ENCODE results near the gene SERTAD1. TPM values are rescaled to one million over a fixed set of nuclear protein-coding genes. Genes with fewer than 3 reads are reported as not detected.

SERTAD1 gene
- total RNA-seq, 1 donor from 2014 or later = 19.3 TPM

DNA sequence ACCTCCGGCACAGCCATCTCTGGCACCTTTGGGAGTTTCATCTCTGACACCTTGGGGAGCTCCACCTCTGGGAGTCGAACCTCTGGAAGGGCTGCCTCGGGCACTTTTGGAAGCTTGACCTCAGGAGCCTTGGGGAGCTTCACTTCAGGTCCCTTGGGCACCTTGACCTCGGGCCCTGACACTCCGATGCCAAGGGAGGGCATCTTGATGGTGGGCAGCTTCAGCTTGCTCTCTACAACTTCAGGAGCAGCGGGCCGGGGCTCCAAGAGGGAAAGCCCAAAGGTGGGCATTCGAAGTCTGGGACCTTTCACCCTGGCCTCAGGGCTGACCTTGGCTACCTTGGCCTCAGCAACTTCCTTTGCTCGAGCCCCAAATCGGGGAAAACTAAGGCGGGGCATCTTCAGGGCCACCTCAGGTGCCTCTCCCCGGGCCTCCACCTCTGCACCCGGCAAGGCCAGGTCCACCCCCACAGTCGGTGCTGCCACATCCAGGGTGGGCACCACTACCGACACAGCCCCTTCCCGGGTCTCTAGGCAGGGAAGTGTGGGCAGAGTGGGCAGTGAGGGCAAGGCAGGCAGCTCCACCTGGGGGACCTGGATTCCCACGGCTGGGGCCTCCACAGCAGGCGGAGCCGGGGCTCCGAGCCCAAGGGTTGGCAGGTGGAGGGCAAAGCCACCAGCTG, 28.8 kb downstream of the SERTAD1 start:
- peaks cover 6% of the 10 kb centered on the region for H3K4me1 Mint-ChIP-seq
- no peak for DNase-seq
- H3K4me3 Mint-ChIP-seq = no peak overlapping the region
- intact Hi-C loops (cut with micrococcal nuclease) = no loop called here
- H3K27ac Mint-ChIP-seq = no peak overlapping the region
- H3K9me3 Mint-ChIP-seq = no peaks in the 10 kb centered on the region
- H3K36me3 Mint-ChIP-seq (ENCODE audit: low read depth) = no peaks in the 10 kb centered on the region
- peaks cover 3% of the 10 kb centered on the region for H3K27me3 Mint-ChIP-seq

DNA sequence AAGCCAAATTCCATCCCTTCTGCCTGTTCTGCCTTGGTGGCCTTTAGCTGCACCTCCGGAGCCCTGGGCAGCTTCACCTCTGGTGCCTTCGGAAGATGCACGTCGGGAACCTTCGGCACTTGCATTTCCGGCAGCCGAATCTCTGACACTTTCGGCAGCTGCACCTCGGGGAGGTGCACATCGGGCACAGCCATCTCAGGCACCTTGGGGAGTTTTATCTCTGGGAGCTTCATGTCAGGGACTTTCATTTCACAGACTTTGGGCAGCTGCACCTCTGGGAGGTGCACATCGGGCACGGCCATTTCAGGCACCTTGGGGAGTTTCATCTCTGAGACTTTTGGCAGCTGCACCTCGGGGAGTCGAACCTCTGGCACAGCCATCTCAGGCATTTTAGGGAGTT, 29.8 kb downstream of the SERTAD1 start:
- intact Hi-C loops (cut with micrococcal nuclease) = no loop called here
- Mint-ChIP-seq H3K9me3 (no peaks in the 10 kb centered on the region), H3K4me3 (no peak overlapping the region), H3K36me3 (ENCODE audit: low read depth) (no peaks in the 10 kb centered on the region), H3K27me3 (peaks cover 3% of the 10 kb centered on the region), H3K4me1 (peaks cover 6% of the 10 kb centered on the region), H3K27ac (no peak overlapping the region)
- DNase-seq = no peak

DNA sequence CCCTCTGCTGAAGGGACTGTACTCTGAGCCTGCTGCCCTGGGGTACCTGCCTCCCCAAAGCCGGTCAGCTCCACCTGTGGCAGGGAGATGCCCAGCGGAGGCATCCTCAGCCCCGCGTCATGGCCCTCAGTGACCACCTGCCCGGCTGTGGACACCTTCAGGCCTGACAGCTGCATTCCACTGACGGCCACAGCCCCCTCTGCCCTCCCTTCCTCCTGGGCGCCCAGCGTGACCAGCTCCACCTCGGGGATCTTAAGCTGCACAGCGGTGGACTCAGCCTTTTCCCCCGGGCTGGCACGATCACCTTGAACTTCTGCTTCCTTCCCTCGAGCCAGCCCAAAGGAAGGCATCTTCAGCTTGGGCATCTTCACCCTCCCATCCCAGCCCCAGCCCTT, 31.0 kb downstream of the SERTAD1 start:
- no peaks in the 10 kb centered on the region for H3K9me3 Mint-ChIP-seq
- H3K4me1 Mint-ChIP-seq = peaks cover 6% of the 10 kb centered on the region
- no peaks in the 10 kb centered on the region for H3K36me3 Mint-ChIP-seq (ENCODE audit: low read depth)
- DNase-seq = no peak
- no peaks in the 10 kb centered on the region for H3K27me3 Mint-ChIP-seq
- no peak overlapping the region for H3K27ac Mint-ChIP-seq
- no peak overlapping the region for H3K4me3 Mint-ChIP-seq
- intact Hi-C loops (cut with micrococcal nuclease) = no loop called here

DNA sequence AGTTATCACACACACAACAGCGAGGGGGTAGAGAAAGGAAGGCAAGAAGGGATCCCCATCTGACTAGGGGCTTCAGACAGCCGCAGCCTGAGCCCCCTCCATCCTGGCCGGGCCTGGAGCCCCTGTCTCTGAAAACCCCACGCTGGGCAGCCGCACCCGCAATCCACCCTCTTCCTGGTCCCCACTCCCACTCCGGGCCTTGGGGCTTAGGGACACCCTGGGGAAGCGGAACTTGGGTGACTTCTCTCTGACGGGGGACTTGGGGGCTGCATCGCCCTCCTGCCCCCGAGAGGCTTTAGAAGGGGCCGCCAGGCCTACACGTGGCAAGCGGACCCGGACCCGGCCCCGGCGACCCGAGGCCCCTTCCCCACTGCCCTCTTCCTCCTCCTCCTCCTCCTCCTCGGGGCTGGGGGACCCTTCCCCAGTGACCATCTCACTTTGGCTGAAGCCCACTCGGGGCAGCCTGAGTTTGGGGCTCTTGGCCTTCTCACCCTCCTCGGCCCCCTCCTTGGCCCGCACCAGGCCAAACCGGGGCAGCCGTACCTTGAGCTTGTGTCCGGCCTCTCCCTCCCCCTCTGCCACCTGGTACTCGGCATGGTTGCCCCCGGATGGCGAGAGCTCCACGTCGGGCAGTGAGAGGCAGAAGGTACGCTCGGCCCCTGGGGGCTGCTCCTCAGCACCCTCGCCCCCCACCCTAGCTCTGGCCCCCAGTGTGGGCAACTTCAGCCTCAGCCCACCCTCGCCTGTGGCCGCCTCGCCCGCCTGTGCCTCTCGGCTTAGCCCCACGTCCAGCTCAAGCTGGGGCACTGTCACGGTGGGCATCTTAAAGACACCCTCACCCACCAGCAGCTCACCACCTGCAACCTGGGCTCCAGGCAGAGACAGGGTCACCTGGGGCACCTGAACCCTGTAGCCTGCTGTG, 31.6 kb downstream of the SERTAD1 start:
- intact Hi-C loops (cut with micrococcal nuclease) = no loop called here
- Mint-ChIP-seq H3K27ac (no peak overlapping the region), H3K9me3 (no peaks in the 10 kb centered on the region), H3K27me3 (no peaks in the 10 kb centered on the region), H3K36me3 (ENCODE audit: low read depth) (no peaks in the 10 kb centered on the region), H3K4me1 (peaks cover 5% of the 10 kb centered on the region), H3K4me3 (no peak overlapping the region)
- no peak for DNase-seq

DNA sequence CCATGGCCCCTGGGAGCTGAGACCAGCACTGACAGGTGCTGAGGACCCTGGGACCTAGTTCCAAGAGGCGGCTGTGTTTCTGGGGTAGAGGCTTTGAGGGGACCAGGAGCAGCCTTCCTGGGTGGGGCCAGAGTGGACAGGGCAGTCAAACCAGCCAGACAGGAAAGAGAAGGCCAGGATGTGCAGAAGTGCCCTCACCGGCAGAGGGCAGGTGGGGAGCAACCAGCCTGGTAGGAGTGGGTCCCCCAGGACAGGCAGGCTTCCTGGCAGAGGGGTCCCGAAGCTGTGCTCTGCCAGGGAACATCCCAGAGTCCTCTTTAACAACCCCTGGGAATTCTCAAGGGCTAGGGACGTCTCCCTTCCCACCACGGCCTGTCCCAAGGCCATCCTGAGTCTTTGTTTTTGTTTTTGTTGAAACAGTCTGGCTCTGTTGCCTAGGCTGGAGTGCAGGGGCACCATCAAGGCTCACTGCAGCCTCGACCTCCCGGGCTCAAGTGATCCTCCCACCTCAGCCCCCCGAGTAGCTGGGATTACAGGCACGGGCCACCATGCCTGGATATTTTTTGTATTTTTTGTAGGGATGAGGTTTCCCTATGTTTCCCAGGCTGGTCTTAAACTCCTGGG, 32.8 kb downstream of the SERTAD1 start:
- no peak for DNase-seq
- Mint-ChIP-seq H3K9me3 (no peaks in the 10 kb centered on the region), H3K27ac (no peak overlapping the region), H3K36me3 (ENCODE audit: low read depth) (no peaks in the 10 kb centered on the region), H3K4me1 (no peaks in the 10 kb centered on the region), H3K4me3 (no peak overlapping the region), H3K27me3 (no peaks in the 10 kb centered on the region)
- intact Hi-C loops (cut with micrococcal nuclease) = no loop called here

DNA sequence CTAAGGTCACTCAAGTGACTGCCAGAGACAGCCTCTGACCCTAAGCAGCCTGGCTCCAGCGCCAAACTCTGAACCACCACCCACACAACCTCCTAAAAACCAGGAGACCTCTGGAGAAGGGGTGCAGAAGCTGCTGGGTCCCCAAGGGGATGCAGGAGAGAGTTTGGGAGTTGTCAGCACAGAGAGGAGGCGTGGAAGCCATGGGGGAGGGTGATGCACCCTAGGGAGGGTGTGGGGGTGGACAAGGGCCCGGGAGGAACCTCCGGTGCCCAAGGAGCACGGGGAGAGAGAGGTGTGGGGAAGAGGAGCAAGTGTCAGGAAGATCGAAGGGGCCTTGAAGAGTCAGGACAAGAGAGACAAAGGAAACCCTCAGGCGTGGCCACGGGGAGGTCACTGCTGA, 33.7 kb downstream of the SERTAD1 start:
- H3K27ac Mint-ChIP-seq = no peak overlapping the region
- no peaks in the 10 kb centered on the region for H3K4me1 Mint-ChIP-seq
- H3K4me3 Mint-ChIP-seq = no peak overlapping the region
- intact Hi-C loops (cut with micrococcal nuclease) = no loop called here
- no peak for DNase-seq
- H3K36me3 Mint-ChIP-seq (ENCODE audit: low read depth) = no peaks in the 10 kb centered on the region
- no peaks in the 10 kb centered on the region for H3K27me3 Mint-ChIP-seq
- H3K9me3 Mint-ChIP-seq = no peaks in the 10 kb centered on the region

DNA sequence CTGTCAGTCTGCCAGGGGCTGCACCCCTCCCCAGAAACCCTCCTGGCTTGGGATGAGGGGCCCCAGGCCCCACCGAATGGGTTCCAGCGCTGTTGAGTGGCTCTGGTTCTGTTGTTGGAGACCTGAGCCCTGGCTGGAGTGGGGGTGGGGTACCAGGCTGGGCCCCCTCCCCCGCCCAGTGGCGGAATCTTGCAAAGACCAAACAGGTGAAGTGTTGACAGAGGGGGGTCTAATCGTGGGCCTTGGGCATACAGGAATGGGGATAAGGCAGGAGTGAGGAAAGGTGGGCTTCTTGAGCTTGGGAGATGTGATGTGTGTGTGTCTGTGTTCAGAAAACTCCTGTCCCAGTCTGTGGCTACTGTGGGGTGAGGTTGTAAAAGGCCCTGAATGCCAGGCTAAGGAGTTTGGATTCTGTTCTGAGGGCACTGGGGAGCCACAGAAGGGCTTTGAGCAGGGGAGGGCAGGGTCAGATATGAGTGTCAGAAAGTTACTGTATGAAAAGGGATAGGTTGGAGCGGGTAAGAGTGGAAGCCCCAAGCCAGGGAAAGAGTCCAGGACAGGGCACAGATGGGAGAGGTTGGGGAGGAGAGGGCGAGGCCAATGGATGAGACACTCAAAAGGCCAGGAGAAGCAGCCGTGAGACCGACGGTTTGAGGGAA, 35.6 kb downstream of the SERTAD1 start, which contains the start of gene HIPK4:
Gene HIPK4 (minus strand): TSS at position 98 of the 659 bp plus-strand sequence. CDS start 279 bp downstream, outside the sequence.
- H3K4me3 Mint-ChIP-seq = no peak within 1 kb of the TSS
- H3K36me3 Mint-ChIP-seq (ENCODE audit: low read depth) = no peaks in the 10 kb centered on the region
- no peak for DNase-seq
- peaks cover 2% of the 10 kb centered on the region for H3K27me3 Mint-ChIP-seq
- no peaks in the 10 kb centered on the region for H3K4me1 Mint-ChIP-seq
- H3K27ac Mint-ChIP-seq = no peak within 1 kb of the TSS
- intact Hi-C loops (cut with micrococcal nuclease) = no loop called here
- no peaks in the 10 kb centered on the region for H3K9me3 Mint-ChIP-seq

DNA sequence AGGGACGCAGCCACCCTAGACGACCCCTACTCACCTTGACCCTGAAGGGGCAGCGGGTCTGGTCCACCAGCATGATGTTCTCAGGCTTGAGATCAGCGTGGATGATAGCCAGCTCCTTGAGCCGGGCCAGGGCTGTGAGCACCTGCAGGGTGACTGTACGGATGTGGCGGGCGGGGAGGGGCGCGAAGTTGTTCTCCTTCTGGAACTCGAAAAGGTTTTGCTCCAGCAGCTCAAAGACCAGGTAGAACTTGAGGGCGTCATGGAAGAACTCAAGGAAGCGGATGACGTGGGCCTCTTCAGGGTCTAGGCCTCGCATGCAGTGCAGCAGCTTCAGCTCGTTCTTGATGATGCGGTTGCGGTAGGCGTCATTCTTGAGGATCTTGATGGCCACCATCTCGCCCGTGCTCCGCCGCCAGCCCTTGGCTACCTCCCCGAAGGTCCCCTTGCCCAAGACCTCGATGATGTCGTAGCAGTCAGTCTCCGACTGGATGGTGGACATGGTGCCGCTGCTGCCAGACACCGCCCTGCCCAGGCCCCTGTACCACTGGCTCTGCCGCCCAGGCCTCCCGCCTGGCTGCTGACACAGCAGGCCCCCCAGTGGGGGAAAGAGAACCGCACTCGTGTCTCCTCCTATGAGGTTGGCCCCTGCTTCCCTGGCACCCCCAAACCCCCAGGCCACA, 36.2 kb downstream of the SERTAD1 start:
- Mint-ChIP-seq H3K4me1 (no peaks in the 10 kb centered on the region), H3K36me3 (ENCODE audit: low read depth) (no peaks in the 10 kb centered on the region), H3K9me3 (no peaks in the 10 kb centered on the region), H3K27ac (no peak overlapping the region), H3K4me3 (no peak overlapping the region), H3K27me3 (peaks cover 2% of the 10 kb centered on the region)
- no peak for DNase-seq
- intact Hi-C loops (cut with micrococcal nuclease) = no loop called here

DNA sequence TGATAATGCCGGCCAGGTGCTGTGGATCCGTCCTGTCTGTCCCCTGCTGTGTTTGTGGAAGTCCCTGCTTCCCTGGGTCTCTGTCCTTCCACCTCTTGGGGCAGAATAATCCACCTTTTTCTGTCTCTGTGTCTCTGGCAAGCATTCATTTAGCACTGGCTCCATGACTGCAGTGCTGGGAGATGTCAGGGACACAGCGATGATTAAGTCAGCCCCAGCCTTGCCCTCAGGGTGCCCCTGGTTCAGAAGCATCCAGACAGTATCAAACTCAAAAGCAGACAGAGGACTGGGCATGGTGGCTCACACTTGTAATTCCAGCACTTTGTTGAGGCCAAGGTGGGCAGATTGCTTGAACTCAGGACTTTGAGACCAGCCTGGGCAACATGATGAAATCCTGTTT, 37.3 kb downstream of the SERTAD1 start:
- peaks cover 2% of the 10 kb centered on the region for H3K27me3 Mint-ChIP-seq
- H3K4me1 Mint-ChIP-seq = no peaks in the 10 kb centered on the region
- DNase-seq = no peak
- intact Hi-C loops (cut with micrococcal nuclease) = no loop called here
- H3K4me3 Mint-ChIP-seq = no peak overlapping the region
- H3K9me3 Mint-ChIP-seq = no peaks in the 10 kb centered on the region
- no peak overlapping the region for H3K27ac Mint-ChIP-seq
- H3K36me3 Mint-ChIP-seq (ENCODE audit: low read depth) = no peaks in the 10 kb centered on the region

DNA sequence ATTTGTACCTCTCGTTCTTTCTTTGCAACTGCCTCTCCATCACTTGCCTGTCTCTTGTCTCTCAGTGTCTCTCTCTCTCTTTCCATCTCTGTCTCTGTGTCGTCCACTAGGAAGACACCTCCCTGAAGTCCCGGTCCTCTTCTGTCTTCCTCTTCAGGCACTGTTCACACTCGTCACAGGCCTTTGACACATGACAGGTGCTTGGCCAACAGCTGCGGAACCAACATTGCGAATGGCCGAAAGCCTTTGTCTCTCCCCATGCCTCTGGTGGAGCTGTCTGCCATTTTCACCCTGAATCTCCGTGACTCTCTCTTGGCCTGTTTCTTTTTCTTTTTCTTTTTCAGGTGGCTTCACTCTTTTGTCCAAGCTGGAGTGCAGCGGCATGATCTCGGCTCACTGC, 38.6 kb downstream of the SERTAD1 start:
- DNase-seq = no peak
- H3K27ac Mint-ChIP-seq = no peak overlapping the region
- intact Hi-C loops (cut with micrococcal nuclease) = no loop called here
- H3K4me3 Mint-ChIP-seq = no peak overlapping the region
- no peaks in the 10 kb centered on the region for H3K4me1 Mint-ChIP-seq
- H3K27me3 Mint-ChIP-seq = peaks cover 2% of the 10 kb centered on the region
- no peaks in the 10 kb centered on the region for H3K9me3 Mint-ChIP-seq
- no peaks in the 10 kb centered on the region for H3K36me3 Mint-ChIP-seq (ENCODE audit: low read depth)

DNA sequence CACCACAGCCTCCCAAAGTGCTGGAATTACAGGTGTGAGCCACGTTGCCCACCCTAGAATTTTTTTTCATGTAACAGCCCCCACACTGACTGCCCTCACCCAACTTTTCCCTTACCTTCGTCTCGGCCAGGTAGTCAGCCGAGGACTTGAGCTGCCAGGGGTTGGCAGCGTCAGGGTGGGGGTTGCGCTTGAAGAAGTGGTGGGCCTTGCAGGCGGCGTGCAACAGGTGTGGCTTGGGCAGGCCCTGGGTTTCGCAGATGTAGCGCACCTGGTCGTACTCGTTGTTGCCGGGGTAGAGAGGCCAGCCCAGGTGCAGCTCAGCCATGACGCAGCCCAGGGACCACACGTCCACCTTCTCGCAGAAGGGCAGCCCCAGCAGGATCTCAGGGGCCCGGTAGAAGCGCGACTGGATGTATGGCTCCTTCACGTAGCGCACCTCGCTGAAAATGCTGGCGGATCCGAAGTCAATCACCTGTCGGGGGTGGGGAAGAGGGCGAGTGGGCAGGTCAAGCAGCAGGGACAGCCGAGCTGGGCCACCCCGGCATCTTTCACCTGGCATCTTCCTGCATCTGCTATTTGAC, 42.0 kb downstream of the SERTAD1 start:
- no peak for DNase-seq
- Mint-ChIP-seq H3K4me3 (no peak overlapping the region), H3K27ac (no peak overlapping the region), H3K4me1 (no peaks in the 10 kb centered on the region), H3K36me3 (ENCODE audit: low read depth) (no peaks in the 10 kb centered on the region), H3K27me3 (peaks cover 2% of the 10 kb centered on the region), H3K9me3 (no peaks in the 10 kb centered on the region)
- intact Hi-C loops (cut with micrococcal nuclease) = no loop called here

DNA sequence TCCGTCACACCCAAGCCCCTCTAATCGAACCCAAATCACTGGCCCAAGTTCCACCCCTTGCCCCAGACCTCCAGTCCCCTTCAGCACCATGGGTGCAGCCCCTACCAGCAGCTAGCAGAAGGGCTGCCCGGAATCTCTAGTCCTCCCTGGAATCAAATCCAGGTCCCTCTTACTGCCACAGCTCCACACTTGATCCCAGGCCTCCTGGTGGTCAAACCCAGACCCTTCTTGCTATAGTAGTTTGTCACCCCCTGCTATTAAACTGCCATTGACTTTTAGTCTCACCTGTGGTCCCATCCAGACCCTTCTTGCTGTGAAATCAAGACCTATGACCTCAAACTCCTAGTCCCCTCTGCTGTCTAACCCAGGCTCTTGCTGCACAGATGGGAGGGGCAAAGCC, 44.5 kb downstream of the SERTAD1 start:
- H3K27me3 Mint-ChIP-seq = no peaks in the 10 kb centered on the region
- H3K9me3 Mint-ChIP-seq = no peaks in the 10 kb centered on the region
- DNase-seq = no peak
- intact Hi-C loops (cut with micrococcal nuclease) = no loop called here
- H3K27ac Mint-ChIP-seq = no peak overlapping the region
- no peaks in the 10 kb centered on the region for H3K36me3 Mint-ChIP-seq (ENCODE audit: low read depth)
- no peak overlapping the region for H3K4me3 Mint-ChIP-seq
- H3K4me1 Mint-ChIP-seq = no peaks in the 10 kb centered on the region
